GM23248 (cell line): ENCODE measurements around the gene PHACTR3. TPM values are rescaled to one million over a fixed set of nuclear protein-coding genes. Genes with fewer than 3 reads are reported as not detected.
A peak's percentile ranks its signal among the peaks of the same experiment; 100 is the strongest.

ENCODE experiments used
- DNase-seq: peaks from one replicate; pipeline ENCODE4 v3.0.0-alpha.2; 2015
- H2AFZ ChIP-seq: fragments of 200-600 bp; sonication (generic); 2 replicates; pipeline ENCODE4 v1.6.1; 2016; ENCODE audit warnings: antibody characterized with exemption
- H3F3A ChIP-seq: fragments of 200-600 bp; sonication (generic); 2 replicates; pipeline ENCODE4 v1.6.1; 2016; ENCODE audit warnings: mild to moderate bottlenecking, antibody characterized with exemption, mixed run types; ENCODE audit not compliant: insufficient read depth
- H3K27ac ChIP-seq: fragments of 200-600 bp; sonication (generic); 2 replicates; pipeline ENCODE4 v1.5.1; 2016; ENCODE audit warnings: mild to moderate bottlenecking
- H3K27me3 ChIP-seq: fragments of 200-600 bp; sonication (generic); replicated peaks from 2 replicates; pipeline ENCODE4 v1.6.1; 2016; ENCODE audit warnings: mild to moderate bottlenecking; ENCODE audit not compliant: insufficient read depth
- H3K36me3 ChIP-seq: fragments of 200-600 bp; sonication (generic); 2 replicates; pipeline ENCODE4 v1.6.1; 2016; ENCODE audit warnings: low read depth, mild to moderate bottlenecking
- H3K4me1 ChIP-seq: fragments of 200-600 bp; sonication (generic); 2 replicates; pipeline ENCODE4 v1.6.1; 2016; ENCODE audit warnings: mild to moderate bottlenecking; ENCODE audit not compliant: insufficient read depth
- H3K4me2 ChIP-seq: fragments of 200-600 bp; sonication (generic); one replicate; pipeline ENCODE4 v1.6.1; 2016; ENCODE audit warnings: mild to moderate bottlenecking; ENCODE audit not compliant: unreplicated experiment
- H3K4me3 ChIP-seq: fragments of 200-600 bp; sonication (generic); 2 replicates; pipeline ENCODE4 v1.5.1; 2016; ENCODE audit warnings: mild to moderate bottlenecking
- H3K79me2 ChIP-seq: fragments of 200-600 bp; sonication (generic); 2 replicates; pipeline ENCODE4 v1.6.1; 2016; ENCODE audit warnings: mild to moderate bottlenecking; ENCODE audit not compliant: insufficient read depth
- H3K9ac ChIP-seq: fragments of 200-600 bp; sonication (generic); 2 replicates; pipeline ENCODE4 v1.6.1; 2016; ENCODE audit warnings: mild to moderate bottlenecking
- H3K9me2 ChIP-seq: fragments of 200-600 bp; sonication (generic); 2 replicates; pipeline ENCODE4 v1.6.1; 2016; ENCODE audit warnings: mixed run types, mild to moderate bottlenecking, moderate library complexity; ENCODE audit not compliant: insufficient read depth
- H3K9me3 ChIP-seq: fragments of 200-600 bp; sonication (generic); one replicate; pipeline ENCODE4 v1.6.1; 2017; ENCODE audit warnings: low read depth
- H4K20me1 ChIP-seq: fragments of 200-600 bp; sonication (generic); 2 replicates; pipeline ENCODE4 v1.6.0; 2016; ENCODE audit not compliant: insufficient read depth
- EZH2 ChIP-seq: fragments of 200-600 bp; sonication (generic); IDR thresholded peaks from 2 replicates; pipeline ENCODE4 v1.6.1; 2018; ENCODE audit warnings: antibody characterized with exemption, mild to moderate bottlenecking; ENCODE audit not compliant: insufficient read depth, poor library complexity, severe bottlenecking
- EZH2phosphoT487 ChIP-seq: fragments of 200-600 bp; sonication (generic); IDR thresholded peaks from 2 replicates; pipeline ENCODE4 v1.6.1; 2018; ENCODE audit warnings: antibody characterized with exemption, moderate library complexity, mild to moderate bottlenecking, low read depth; ENCODE audit not compliant: insufficient read depth
- WGBS, 2 experiments: methylation state at CpG; one replicate each; pipeline ENCODE4 v1.1.6; 2015 to 2017; ENCODE audit warnings: low lambda C conversion rate in 2 of 2, low coverage in 1 of 2; ENCODE audit errors: missing lambda C conversion rate in 2 of 2; 5-methylcytosine and 5-hydroxymethylcytosine counted together
- in situ Hi-C: fragments of 300-500 bp; cut with MboI; formaldehyde crosslinking; loops from 2 replicates; pipeline ENCODE4 v1.15.0; 2020
- polyA plus RNA-seq: library from polyadenylated mRNA; unstranded; fragments of >200 nt; fragmentation: Nextera tagmentation; extraction: Ambion mirVana; gene quantifications from 2 replicates; pipeline ENCODE4 v1.2.1, GENCODE V29; 2016
- total RNA-seq: library from RNA; depleted of rRNA; stranded (reverse); fragments of >200 nt; shearing (Covaris generic); gene quantifications from 2 replicates; pipeline ENCODE4 v1.2.3, GENCODE V29; 2014

PHACTR3 gene
- total and polyA plus RNA-seq, 2 experiments from 2014 or later, result not detected

DNA sequence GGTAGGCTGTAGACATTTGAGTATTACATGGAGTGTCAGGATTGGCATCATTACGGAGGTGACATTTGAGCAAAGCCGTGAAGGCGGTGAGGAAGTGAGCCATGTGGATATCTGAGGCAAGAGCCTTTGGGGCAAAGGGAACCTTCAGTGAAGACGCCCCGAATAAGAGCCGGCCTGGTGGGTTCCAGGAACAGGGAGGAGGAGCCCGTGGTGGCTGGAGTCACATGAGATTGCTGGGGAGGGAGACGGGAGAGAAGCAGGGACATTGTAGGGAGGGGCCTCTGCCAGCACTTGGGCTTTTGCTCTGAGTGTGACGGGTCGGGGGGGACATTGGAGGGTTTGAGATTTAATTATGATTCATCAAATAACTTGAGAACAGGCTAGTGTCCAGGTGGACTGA lies 78.3 kb downstream of the PHACTR3 start:
- no peak for DNase-seq
- in situ Hi-C loops, result no loop called here
- Histone ChIP-seq H3K4me3 (no peak overlapping the region), H2AFZ (no peak overlapping the region), H3K9ac (no peak overlapping the region), H3K9me3 (no peaks in the 10 kb centered on the region), H3F3A (no peaks in the 10 kb centered on the region), H3K4me2 (no peak overlapping the region), H3K27ac (no peak overlapping the region), H3K4me1 (no peaks in the 10 kb centered on the region), H3K9me2 (no peaks in the 10 kb centered on the region), H3K36me3 (no peaks in the 10 kb centered on the region), H4K20me1 (no peaks in the 10 kb centered on the region), H3K79me2 (no peaks in the 10 kb centered on the region), H3K27me3 (peaks cover 6% of the 10 kb centered on the region)
- 46 to 47% methylated on average over 10 of the region's 10 CpGs for WGBS, 2 experiments
- TF ChIP-seq EZH2phosphoT487 (no peak), EZH2 (no peak)

GRCh38 chr20:59683181-59683580 lies 78.8 kb downstream of the PHACTR3 start:
- Histone ChIP-seq H3K9ac (no peak overlapping the region), H3K79me2 (no peaks in the 10 kb centered on the region), H3K9me3 (no peaks in the 10 kb centered on the region), H3K4me1 (no peaks in the 10 kb centered on the region), H3F3A (no peaks in the 10 kb centered on the region), H2AFZ (no peak overlapping the region), H3K4me2 (no peak overlapping the region), H3K27me3 (no peaks in the 10 kb centered on the region; the same call in none of the 2 replicates), H3K4me3 (no peak overlapping the region), H3K36me3 (no peaks in the 10 kb centered on the region), H4K20me1 (no peaks in the 10 kb centered on the region), H3K27ac (no peak overlapping the region), H3K9me2 (no peaks in the 10 kb centered on the region)
- TF ChIP-seq EZH2 (no peak), EZH2phosphoT487 (no peak)
- in situ Hi-C loops, result no loop called here
- no peak for DNase-seq
- WGBS, 2 experiments, result 62 to 64% methylated on average over 7 of the region's 7 CpGs

DNA sequence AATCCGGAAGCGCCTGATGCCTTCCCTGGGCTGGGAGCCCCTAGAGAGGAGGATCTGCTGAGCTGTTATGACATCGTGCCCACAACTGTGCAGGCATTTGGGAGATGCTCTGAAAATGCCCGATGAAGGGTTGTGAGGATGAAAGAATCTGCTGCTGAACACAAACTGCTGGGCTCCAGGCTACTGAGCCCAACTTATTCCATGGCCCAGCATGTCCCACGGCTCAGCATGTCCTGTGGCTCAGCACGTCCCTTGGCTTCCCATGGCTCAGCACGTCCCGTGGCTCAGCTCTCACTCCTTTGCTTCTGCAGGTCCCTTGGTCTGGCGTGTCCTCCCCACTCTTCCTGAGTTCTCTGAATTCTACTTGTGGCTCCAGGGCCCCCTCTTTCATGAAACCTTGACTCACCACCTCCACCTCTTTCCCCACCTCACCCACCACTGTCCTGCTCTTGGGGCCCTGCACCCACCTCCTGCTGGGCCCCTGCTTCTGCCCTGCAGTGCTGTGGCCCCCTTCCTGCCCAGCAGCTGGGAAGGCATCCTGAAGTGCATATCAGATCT lies 80.4 kb downstream of the PHACTR3 start:
- Histone ChIP-seq H4K20me1 (no peaks in the 10 kb centered on the region), H3K79me2 (no peaks in the 10 kb centered on the region), H2AFZ (no peak overlapping the region), H3K27ac (no peak overlapping the region), H3K4me1 (no peaks in the 10 kb centered on the region), H3K4me2 (no peak overlapping the region), H3K9me2 (no peaks in the 10 kb centered on the region), H3F3A (no peaks in the 10 kb centered on the region), H3K4me3 (no peak overlapping the region), H3K9ac (no peak overlapping the region), H3K27me3 (no peaks in the 10 kb centered on the region; the same call in 1 of the 2 replicates), H3K9me3 (no peaks in the 10 kb centered on the region), H3K36me3 (no peaks in the 10 kb centered on the region)
- 22 to 30% methylated on average over 9 of the region's 9 CpGs for WGBS, 2 experiments
- in situ Hi-C loops, result no loop called here
- TF ChIP-seq EZH2phosphoT487, result no peak
- no peak for TF ChIP-seq EZH2
- DNase-seq, result no peak

GRCh38 chr20:59686404-59687346 lies 82.3 kb downstream of the PHACTR3 start:
- 63 to 71% methylated on average over 7 of the region's 7 CpGs for WGBS, 2 experiments
- Histone ChIP-seq H3K27ac (no peak overlapping the region), H3K4me3 (no peak overlapping the region), H3K36me3 (no peaks in the 10 kb centered on the region), H3K27me3 (no peaks in the 10 kb centered on the region; the same call in 1 of the 2 replicates), H3K79me2 (no peaks in the 10 kb centered on the region), H3K9me3 (no peaks in the 10 kb centered on the region), H3K9me2 (no peaks in the 10 kb centered on the region), H3F3A (no peaks in the 10 kb centered on the region), H3K4me2 (no peak overlapping the region), H3K4me1 (no peaks in the 10 kb centered on the region), H3K9ac (no peak overlapping the region), H2AFZ (no peak overlapping the region), H4K20me1 (no peaks in the 10 kb centered on the region)
- in situ Hi-C loops, result no loop called here
- DNase-seq, result peak; percentile 5
- no peak for TF ChIP-seq EZH2phosphoT487
- TF ChIP-seq EZH2, result no peak
